ENCODE results near the gene PAX8. TPM values are rescaled to one million over a fixed set of nuclear protein-coding genes. Genes with fewer than 3 reads are reported as not detected.
A peak's percentile ranks its signal among the peaks of the same experiment; 100 is the strongest.

PAX8 gene
- total and polyA plus RNA-seq, 10 of the 15 experiments (the other 5 are each of a cell fraction or from before 2014, with no cell fraction given), result 0.16 to 2.5 (median 0.97) TPM

GRCh38 chr2:113236367-113237159 is 42.2 kb downstream of the PAX8 start:
- Histone ChIP-seq H3K27me3 (replicated peaks in 1 of 2; ENCODE audit: control insufficient read depth in 2 of 2, insufficient read depth in 2 of 2, low read length in 1 of 2) (no peaks in the 10 kb centered on the region; a peak in 2 of 4 replicates), H3K9ac (ENCODE audit: control insufficient read depth, insufficient read depth, low read length) (peak overlapping the region; percentile 61)

More at GRCh38 chr2:113236367-113237159, 42.2 kb downstream of the PAX8 start:
- H3K4me3 ChIP-seq, result peak overlapping the region; percentile 62
- ChIA-PET RAD21 (ENCODE audit: unreplicated experiment) (interaction anchor here (1.3 to 1.6 kb wide), 2 partner anchors 11 to 32 kb away, joined by 5 to 7 read pairs; no protein-coding TSS in a partner anchor), POLR2A (no interaction called here), SMC1A (ENCODE audit: uncharacterized antibody, unreplicated experiment) (interaction anchor here (0.8 to 2.4 kb wide), 2 partner anchors 32 to 37 kb away, joined by 4 to 6 read pairs; no protein-coding TSS in a partner anchor), CTCF (interaction anchor here (0.6 to 4.3 kb wide), 3 partner anchors 9 to 154 kb away, joined by 3 to 37 read pairs (median 3); no protein-coding TSS in a partner anchor)
- DNase-seq (ENCODE audit: low read depth, low spot score) (no peak), ATAC-seq (peak; percentile 35), FAIRE-seq (no peak)
- H3K79me2 ChIP-seq (ENCODE audit: control insufficient read depth, insufficient read depth, low read length), result peaks cover 15% of the 10 kb centered on the region
- TF ChIP-seq BMI1 (IDR thresholded peaks at IDR 0.05; ENCODE audit: borderline replicate concordance) (no peak), RAD21 (IDR thresholded peaks at IDR 0.05; ENCODE audit: insufficient read depth, low read depth, low read length) (no peak), ZNF622 (IDR thresholded peaks at IDR 0.05) (no peak), YBX1 (IDR thresholded peaks at IDR 0.05) (no peak), JUNB (IDR thresholded peaks at IDR 0.05) (no peak), IRF4 (IDR thresholded peaks at IDR 0.05; ENCODE audit: low read depth, low read length) (no peak), POLR2A (IDR thresholded peaks at IDR 0.05; ENCODE audit: low read depth, low read length) (no peak), HDAC6 (IDR thresholded peaks at IDR 0.05; ENCODE audit: unreplicated experiment) (no peak), ZNF687 (IDR thresholded peaks at IDR 0.05) (no peak), FOS (IDR thresholded peaks at IDR 0.05; ENCODE audit: borderline replicate concordance, extremely low read depth, insufficient read length) (no peak), ESRRA (IDR thresholded peaks at IDR 0.05; ENCODE audit: low read length) (no peak), DPF2 (IDR thresholded peaks at IDR 0.05) (no peak), NFIC (IDR thresholded peaks at IDR 0.05; ENCODE audit: low read depth, low read length) (no peak), HCFC1 (IDR thresholded peaks at IDR 0.05; ENCODE audit: low read length) (no peak), SMARCA5 (IDR thresholded peaks at IDR 0.05) (no peak)
- H3K36me3 ChIP-seq (ENCODE audit: control insufficient read depth in 2 of 2, insufficient read depth in 2 of 2, low read length in 1 of 2), result peaks cover 0 to 5% of the 10 kb centered on the region in 2 experiments; a peak in 2 of 4 replicates
- no peak overlapping the region for H2AFZ ChIP-seq (ENCODE audit: control insufficient read depth, low read depth, low read length)
- peak overlapping the region; percentile 62 for H3K4me2 ChIP-seq (ENCODE audit: control insufficient read depth, insufficient read depth)
- intact Hi-C loops (cut with micrococcal nuclease; ENCODE audit: unreplicated experiment), result no loop called here
- no peak overlapping the region; the same call in 1 of the 2 replicates for H3K27ac ChIP-seq (ENCODE audit: control insufficient read depth, insufficient read depth)
- 61% methylated on average over 30 of the region's 38 CpGs for WGBS (ENCODE audit: insufficient coverage, insufficient replicate concordance, low lambda C conversion rate, missing lambda C conversion rate)
- H3K9me3 ChIP-seq (replicated peaks; ENCODE audit: control insufficient read depth, insufficient read depth, low read length), result no peaks in the 10 kb centered on the region
- peaks cover 2% of the 10 kb centered on the region; the same call in 1 of the 2 replicates for H3K4me1 ChIP-seq (ENCODE audit: control insufficient read depth, insufficient read depth, low read length)
- BruUV-seq (replicated peaks), result no TSS peak
- no peaks in the 10 kb centered on the region for H4K20me1 ChIP-seq (ENCODE audit: control insufficient read depth, insufficient read depth)
- in situ Hi-C loops (cut with MboI), result no loop called here

All from GM12878 (cell line).